NB4 (cell line): ENCODE data around the gene TMEM178B.

Experiments used
- DNase-seq: peaks from one replicate; pipeline ENCODE4 v3.0.0; 2010; ENCODE audit warnings: low read depth
- H3K4me3 ChIP-seq: one replicate; pipeline ENCODE4 v1.5.1; 2011; ENCODE audit warnings: mild to moderate bottlenecking, low read depth, low read length, moderate library complexity
- MYC ChIP-seq: IDR thresholded peaks from 2 replicates; pipeline ENCODE4 v1.6.1; 2011; ENCODE audit warnings: low read depth, low read length
- POLR2A ChIP-seq: IDR thresholded peaks from 2 replicates; pipeline ENCODE4 v1.6.1; 2011; ENCODE audit warnings: mild to moderate bottlenecking; ENCODE audit not compliant: insufficient read length; ENCODE audit errors: extremely low read depth
- TF ChIP-seq, protein P1 (sequence below): IDR thresholded peaks from 2 replicates; pipeline ENCODE4 v1.6.1; 2011; ENCODE audit warnings: low read depth, low read length
- TF ChIP-seq, protein P2 (sequence below): IDR thresholded peaks from one replicate; pipeline ENCODE4 v1.5.1; 2012; ENCODE audit warnings: low read depth, low read length

Gene TMEM178B

DNA sequence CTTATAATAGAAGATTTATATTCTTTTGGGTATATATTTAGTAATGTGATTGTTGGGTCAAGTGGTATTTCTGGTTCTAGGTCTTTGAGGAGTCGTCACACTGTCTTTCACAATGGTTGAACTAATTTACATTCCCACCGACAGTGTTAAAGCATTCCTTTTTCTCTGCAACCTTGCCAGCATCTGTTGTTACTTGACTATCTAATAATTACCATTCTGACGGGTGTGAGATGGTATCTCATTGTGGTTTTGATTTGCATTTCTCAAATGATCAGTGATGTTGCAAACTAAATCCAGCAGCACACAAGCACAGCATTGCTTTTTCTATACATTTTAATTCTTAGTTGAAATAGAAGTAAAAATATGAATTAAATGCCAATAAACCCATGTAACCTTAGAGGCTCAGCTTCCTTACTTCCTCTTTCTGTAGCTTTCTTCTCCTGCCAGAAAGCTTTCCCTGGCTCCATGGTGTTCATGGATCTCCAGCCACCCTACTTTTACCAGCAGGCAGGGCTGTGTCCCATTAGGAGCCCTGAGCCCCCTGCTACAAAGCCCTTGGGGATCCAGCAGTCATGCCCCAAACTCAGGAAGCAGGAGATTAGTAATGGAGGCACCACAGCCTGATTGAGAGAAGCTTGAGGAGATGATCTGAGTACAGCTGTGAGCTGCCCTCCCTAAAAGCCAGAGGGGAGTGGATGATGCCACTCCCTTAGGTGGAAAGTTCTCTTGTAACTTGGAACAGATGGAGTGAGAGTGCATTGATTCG lies 158.6 kb downstream of the TMEM178B start:
- no peak overlapping the region for H3K4me3 ChIP-seq
- no peak for TF ChIP-seq POLR2A
- TF ChIP-seq, protein P1, sequence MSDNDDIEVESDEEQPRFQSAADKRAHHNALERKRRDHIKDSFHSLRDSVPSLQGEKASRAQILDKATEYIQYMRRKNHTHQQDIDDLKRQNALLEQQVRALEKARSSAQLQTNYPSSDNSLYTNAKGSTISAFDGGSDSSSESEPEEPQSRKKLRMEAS, result no peak
- no peak for TF ChIP-seq MYC
- TF ChIP-seq, protein P2, sequence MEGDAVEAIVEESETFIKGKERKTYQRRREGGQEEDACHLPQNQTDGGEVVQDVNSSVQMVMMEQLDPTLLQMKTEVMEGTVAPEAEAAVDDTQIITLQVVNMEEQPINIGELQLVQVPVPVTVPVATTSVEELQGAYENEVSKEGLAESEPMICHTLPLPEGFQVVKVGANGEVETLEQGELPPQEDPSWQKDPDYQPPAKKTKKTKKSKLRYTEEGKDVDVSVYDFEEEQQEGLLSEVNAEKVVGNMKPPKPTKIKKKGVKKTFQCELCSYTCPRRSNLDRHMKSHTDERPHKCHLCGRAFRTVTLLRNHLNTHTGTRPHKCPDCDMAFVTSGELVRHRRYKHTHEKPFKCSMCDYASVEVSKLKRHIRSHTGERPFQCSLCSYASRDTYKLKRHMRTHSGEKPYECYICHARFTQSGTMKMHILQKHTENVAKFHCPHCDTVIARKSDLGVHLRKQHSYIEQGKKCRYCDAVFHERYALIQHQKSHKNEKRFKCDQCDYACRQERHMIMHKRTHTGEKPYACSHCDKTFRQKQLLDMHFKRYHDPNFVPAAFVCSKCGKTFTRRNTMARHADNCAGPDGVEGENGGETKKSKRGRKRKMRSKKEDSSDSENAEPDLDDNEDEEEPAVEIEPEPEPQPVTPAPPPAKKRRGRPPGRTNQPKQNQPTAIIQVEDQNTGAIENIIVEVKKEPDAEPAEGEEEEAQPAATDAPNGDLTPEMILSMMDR, result no peak
- no peak for DNase-seq

DNA sequence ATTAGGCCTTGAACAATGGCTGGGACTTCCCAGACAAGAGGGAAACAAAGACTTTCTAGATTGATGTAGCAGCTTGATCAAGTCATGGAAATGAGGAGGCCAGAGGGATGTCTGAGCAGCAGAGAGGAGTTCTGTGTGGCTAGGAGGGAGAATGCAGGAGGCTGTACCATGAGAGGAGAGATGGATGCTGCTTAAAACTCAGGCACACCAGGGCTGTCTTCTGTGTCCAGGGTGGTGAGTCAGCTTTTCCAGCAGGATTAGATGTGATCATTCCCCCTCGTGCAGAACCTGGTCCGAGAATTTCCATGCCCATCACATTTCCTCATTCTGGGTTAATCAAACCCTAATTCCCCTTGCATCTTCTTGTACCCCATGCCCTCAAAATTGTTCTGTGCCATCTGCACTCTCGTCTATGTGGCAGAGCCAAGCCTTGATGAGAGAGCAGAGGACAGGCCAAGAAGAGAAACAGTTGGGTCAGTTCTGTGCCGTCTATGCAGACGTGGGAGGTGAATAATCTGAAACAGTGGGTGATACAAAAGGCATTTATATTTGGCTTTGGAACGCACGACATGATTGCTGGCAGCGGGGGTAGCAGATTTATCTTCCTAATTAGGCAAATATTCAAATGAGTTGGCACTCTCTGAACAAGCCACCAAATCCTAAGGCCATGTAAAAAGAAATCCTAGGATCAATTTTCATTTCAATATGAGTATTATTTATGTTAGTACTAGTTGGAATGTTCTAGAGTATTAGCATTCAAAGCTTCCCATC lies 160.7 kb downstream of the TMEM178B start:
- no peak overlapping the region for H3K4me3 ChIP-seq
- TF ChIP-seq MYC (no peak), POLR2A (no peak)
- TF ChIP-seq, protein P1, result no peak
- TF ChIP-seq, protein P2, result no peak
- no peak for DNase-seq

DNA sequence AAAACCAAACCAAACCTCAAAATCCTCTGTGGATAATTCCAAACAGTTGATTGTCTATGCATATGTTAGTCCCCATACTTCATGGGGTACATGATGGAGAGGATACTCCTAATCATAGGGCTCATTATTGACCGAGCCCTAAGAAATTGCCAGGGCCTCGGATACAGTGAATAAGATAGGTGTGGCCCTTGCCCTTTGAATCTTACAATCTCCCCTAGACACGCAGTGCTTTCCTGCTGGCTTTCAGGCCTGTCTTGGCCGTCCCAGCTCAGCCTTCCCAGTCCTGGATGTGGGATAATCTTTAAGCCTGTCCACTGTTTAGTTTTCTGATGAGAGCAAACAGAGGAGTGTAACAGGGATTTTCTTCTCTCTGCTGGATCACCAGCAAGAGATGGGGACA lies 161.8 kb downstream of the TMEM178B start:
- H3K4me3 ChIP-seq, result no peak overlapping the region
- TF ChIP-seq MYC, result no peak
- no peak for DNase-seq

DNA sequence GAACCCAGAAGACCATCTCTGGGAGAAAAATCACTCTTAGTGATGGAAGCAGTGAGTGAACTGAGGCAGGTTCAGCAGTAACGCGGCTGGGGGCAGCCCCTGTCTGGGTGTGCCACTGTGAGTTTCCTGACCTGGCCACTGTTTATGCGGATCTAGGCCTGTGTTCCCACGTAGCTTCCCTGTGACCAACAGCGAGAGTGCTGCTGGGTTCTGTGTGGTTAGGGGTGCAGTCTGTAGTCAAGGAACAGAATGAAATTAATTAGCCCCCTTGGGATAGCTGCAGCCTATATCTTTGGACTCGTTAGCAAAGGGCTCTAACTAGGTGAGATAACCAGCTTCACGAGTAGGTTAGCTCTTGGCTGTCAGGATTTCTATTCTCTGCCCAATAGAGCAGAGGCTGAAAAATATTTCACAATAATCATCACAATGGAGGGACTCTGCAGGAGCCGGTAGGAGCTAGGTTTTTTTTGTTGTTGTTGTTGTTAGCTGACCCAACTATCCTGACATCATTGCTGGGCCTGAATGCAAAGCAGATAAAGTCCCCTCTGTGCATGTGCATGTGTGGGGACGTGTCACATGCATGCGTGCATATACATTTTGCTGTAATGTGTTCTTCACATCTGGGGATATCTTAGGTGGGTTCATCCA lies 164.9 kb downstream of the TMEM178B start:
- H3K4me3 ChIP-seq, result no peak overlapping the region
- no peak for DNase-seq
- TF ChIP-seq, protein P2, result no peak

DNA sequence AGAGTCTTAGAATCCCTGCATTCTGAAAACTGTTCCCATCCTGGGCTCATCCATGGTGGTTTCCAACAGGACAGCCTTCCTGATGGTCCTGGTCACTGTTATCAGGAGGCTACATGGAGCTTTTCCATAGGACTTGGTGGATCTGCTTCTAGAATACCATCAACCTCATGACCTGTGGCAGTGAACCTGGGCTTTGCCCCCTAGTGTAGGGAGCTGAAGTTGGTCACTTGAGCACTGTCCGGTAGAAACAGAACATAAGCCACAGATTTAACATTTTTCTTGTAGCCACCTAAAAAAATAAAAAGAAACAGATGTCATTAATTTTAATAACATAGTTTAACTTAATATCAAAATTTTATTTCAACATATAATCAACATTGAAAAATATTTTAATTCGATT lies 165.8 kb downstream of the TMEM178B start:
- no peak for DNase-seq
- no peak overlapping the region for H3K4me3 ChIP-seq
- TF ChIP-seq, protein P2, result peak; percentile 5
- TF ChIP-seq POLR2A (no peak), MYC (no peak)

DNA sequence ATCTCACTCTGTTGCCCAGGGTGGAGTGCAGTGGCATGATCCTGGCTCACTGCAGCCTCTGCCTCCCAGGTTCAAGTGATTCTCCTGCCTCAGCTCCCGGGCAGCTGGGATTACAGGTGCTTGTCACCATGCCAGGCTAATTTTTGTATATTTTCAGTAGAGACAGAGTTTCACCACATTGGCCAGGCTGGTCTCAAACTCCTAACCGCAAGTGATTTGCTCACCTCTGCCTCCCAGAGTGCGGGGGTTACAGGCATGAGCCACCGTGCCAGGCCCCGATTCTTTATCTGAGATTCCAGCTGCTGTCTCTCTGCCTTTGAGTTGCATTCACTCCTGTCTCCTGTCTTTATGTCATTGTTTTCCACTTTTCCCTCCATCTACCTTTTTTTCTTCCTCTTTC lies 168.7 kb downstream of the TMEM178B start:
- H3K4me3 ChIP-seq, result no peak overlapping the region
- TF ChIP-seq POLR2A, result no peak
- TF ChIP-seq, protein P1, result no peak
- TF ChIP-seq MYC, result no peak
- TF ChIP-seq, protein P2, result no peak
- DNase-seq, result no peak
